HG02642 (cell line): Measurements from ENCODE around the gene GNG7.
"Not testable (repeated sequence)": the region's sequence is repeated elsewhere in the genome, so short reads cannot be mapped to it uniquely, and the experiment has no call there.

Experiments
- ATAC-seq: cut with Tn5 transposase; IDR thresholded peaks from one replicate; pipeline ENCODE4 v1.9.1; 2021; ENCODE audit warnings: mild to moderate bottlenecking; ENCODE audit not compliant: unreplicated experiment, poor library complexity

GNG7 gene

DNA sequence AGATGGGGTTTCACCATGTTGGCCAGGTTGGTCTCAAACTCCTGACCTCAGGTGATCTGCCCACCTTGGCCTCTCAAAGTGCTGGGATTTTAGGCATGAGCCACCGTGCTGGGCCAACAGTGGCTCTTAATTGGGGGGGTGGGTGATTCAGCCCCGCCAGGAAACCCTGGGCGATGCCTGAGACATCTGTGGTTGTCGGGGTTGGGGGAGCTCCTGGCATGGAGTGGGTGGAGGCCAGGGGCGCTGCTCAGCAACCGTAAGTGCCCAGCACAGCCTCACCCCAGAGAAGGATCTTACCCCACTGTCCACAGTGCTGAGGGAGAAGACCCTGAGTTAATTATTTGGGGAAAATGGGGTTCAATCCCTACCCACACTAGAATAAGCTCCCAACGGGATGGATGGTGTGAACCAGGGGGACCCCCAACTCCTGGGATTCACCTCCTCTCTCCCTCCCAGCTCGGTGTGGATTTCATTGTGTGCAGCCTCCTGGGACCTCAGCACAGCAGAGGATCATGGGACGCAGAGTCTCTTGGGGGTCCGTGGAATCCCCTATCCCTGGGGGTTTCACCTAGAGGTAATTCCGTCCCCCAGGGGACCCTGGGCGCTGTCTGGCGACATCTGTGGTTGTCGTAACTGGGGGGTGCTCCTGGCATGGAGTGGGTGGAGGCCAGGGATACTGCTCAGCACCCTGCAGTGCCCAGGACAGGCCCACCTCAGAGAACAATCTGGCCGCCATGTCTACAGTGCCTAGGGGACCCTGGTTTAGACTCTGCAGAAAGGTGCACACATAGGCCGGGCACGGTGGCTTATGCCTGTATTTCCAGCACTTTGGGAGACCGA is 157.7 kb downstream of the GNG7 start:
- no peak for ATAC-seq

DNA sequence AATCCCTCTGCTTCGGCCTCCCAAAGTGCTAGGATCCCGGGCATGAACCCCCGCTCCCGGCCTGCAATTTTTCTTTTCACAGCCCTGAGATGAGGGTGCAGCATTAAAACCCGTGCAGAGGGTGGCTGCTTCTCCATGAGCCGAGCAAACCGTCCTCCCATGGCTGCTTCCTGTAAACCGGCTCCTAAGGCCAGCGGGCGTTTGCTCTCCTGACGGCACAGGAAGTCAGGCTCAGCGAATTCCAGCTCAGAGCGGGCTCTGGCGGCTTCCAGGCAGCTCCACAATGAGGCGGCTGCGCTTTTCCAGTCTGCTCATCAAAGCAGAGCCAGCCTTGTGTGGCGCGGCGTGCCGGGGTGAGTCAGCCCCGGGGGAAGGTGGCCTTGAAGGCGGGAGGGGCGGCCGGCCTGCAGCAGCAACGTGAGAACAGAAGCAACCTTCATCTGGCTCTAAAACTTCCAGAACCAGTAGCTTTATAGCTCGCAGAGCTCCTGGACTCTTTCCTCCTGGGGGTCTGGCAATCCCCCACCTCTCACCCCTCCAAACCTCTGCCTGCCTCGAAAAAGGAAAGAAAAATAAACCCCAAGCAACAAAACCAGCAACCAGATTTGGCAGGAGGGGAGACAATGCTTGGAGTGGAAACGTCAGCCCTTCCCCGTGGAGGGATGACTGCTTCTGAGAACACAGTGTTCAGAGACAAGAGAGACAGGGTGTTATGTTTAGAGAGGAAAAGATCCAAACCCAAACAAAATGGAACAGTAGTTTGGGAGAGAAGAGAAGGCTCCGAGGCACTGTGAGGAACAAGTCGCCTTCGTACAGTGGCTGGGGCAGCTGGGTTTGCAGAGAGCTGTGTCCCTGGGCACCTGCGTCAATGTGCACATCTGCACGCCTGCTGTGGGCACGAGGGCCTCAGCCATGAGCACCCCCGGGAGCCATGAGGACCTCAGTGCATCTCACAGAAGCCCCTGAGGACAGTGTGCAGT is 158.7 kb downstream of the GNG7 start:
- ATAC-seq: no peak

DNA sequence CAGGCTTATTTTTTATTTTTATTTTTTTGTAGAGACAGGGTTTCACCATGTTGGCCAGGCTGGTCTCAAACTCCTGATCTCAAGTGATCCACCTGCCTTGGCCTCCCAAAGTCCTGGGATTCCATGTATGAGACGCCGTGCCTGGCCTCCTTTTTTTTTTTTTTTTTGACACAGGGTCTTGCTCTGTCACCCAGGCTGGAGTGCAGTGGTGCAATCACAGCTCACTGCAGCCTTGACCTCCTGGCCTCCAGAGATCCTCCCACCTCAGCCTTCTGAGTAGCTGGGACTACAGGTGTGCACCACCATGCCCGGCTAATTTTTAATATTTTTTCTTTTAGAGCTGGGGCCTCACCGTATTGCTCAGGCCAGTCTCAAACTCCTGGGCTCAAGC is 159.4 kb downstream of the GNG7 start:
- not testable (repeated sequence) for ATAC-seq

DNA sequence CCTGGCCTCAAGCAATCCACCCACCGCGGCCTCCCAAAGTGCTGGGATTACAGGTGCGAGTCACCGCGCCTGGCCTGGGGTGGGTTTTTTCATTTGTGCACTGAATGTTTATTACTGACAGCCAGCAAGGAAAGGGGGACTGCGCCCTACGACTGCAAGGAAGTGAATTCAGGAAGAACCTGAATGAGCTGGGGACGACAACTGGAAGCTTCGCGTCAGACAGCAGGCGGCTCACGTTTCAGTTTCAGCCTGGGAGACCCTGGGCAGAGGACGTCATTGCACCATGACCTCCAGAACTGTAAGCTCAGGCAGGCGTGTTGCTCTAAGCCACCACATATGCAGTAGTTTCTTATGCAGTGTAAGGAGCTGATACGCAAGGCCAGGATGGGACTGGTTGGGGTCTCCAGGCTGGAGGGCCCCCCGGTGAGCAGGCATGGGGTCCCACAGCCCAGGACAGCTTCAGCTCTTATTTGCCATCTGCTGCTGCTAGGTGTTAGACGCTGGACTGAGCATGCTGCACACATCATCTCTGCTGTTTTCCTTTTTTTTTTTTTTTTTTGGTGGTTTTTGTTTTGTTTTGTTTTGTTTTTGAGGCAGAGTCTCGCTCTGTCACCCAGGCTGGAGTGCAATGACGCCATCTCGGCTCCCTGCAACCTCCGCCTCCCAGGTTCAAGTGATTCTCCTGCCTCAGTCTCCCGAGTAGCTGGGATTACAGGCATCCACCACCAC is 160.0 kb downstream of the GNG7 start:
- ATAC-seq: no peak

DNA sequence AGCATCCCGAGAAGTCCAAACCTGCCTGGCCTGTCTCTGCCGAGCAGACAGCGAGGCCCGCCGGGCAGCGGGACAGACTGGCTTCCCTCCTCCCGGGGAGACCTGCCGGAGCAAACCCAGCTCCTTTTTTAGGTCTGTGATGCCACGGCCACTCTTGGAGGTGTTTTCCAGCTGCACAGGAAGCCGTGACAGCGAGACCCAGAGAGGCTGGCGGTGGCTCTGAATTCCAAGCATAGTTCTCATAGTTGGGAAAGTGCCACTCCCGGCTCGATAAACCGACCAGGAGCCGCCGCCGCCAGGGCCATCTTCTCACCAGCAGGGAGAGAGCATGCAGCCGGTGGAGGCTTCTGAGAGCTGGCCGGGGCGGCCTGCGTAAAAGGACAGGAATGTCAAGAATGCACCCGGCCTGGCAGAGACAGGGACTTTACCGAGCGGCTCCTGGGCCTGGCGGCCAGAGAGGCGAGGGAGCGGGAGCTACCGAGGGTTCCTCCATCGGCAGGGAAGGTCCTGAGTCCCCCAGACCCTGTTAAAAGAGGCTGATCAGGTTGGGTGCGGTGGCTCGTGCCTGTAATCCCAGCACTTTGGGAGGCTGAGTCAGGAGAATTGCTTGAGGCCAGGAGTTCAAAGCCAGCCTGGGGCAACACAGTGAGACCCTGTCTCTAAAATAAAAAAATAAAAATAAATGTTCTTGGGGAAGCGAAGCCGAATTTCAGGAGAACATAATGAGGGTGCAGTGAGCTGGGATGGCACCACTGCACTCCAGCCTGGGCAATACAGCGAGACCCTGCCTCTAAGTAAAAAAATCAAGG is 161.6 kb downstream of the GNG7 start:
- no peak for ATAC-seq

DNA sequence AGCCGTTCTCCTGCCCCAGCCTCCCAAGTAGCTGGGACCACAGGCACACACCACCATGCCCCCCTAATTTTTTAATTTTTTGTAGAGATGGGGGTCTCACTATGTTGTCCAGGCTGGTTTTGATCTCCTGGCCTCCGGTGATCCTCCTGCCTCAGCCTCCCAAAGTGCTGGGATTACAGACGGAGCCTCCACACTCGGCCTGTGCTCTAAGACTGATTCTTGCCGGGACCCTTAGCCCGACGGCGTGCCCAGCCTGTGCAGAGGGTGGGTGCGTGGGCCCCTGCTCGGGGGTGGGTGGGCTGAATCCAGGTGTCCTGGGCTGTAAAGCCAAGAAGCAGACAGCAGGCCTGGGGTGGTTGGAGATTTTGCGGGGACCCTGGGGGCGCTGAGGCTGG is 162.2 kb downstream of the GNG7 start:
- ATAC-seq: no peak

DNA sequence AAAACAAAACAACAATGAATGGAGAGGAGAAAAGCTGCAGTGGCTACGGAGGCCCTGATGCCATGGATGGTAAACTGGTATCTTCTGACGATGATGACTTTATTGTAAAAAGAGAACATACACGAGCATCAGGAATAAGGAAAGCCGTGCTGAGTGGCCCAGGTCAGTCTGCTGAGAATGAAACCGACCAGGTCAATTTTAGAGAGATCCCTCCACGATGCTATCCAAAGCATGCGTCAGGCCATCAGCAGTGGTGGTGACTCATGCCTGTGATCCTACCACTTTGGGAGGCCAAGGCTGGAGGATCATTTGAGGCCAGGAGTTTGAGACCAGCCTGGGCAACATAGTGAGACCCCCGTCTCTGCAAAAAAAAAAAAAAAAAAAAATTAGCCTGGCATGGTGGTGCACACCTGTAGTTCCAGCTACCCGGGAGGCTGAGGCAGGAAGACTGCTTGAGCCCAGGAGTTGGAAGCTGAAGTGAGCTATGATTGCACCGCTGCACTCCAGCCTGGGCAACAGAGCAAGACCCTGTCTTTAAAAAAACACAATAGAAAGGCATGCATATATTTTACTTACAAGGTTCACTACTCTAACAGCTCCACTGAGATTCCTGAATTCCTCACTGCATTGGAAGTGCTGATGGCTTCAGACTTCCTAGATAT is 164.3 kb downstream of the GNG7 start:
- ATAC-seq: no peak

DNA sequence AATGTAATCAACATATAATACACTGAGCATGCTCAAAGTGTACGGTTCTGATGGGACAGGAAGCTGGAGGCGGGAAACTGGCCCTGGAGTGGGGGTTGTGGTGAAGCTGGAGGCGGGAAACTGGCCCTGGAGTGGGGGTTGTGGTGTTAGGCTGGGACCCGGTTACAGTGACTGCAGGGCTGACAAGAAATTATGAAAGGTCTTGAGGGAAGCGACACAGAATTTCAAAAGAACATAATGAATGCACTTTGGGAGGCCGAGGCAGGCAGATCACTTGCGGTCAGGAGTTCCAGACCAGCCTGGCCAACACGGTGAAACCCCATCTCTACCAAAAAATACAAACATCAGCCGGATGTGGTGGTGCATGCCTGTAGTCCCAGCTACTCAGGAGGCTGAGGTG is 164.9 kb downstream of the GNG7 start:
- ATAC-seq: not testable (repeated sequence)

DNA sequence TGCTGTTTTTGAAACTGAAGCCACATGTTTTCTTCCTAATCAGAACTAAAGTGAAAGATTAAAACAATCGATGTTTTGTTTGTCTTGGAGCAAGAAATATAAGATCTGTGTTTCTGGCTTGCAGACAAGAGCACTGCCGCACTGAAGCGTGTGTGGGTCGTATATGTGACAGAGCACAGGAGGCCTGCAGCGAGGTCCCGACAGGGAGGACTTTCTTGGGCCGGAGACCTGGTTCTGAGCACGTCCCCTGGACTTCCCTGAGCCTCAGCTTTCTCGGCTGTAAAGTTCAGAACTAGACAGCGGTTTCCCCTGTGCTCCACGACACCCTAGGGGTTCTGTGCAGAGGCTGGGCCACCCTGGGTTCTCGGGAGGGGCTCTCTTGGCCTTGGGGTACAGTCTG is 166.0 kb downstream of the GNG7 start:
- no peak for ATAC-seq

DNA sequence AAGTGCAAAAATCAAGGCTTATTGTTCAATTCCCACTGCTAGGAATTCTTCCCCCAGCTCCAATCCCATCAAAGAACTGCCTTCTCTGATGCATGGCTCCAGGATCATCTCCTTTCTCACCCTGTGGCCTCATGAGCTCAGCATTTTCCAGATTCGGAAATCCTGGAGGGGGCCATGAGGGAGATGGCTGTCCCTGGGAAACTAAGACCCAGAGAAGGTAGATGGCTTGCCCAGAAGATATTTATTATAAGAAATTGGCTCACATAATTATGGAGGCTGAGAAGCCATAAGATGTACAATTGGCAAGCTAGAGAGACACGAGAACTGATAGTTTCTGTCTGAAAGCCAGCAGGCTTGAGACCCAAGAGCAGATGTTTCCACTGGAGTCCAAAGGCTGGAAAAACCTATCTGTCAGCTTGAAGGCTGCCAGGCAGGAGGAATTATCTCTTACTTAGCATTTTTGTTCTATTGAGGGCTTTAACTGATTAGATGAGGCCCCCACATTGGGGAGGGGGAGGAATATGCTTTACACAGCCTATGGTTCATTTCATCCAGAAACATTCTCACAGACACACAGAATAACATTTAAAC is 168.0 kb downstream of the GNG7 start:
- no peak for ATAC-seq

DNA sequence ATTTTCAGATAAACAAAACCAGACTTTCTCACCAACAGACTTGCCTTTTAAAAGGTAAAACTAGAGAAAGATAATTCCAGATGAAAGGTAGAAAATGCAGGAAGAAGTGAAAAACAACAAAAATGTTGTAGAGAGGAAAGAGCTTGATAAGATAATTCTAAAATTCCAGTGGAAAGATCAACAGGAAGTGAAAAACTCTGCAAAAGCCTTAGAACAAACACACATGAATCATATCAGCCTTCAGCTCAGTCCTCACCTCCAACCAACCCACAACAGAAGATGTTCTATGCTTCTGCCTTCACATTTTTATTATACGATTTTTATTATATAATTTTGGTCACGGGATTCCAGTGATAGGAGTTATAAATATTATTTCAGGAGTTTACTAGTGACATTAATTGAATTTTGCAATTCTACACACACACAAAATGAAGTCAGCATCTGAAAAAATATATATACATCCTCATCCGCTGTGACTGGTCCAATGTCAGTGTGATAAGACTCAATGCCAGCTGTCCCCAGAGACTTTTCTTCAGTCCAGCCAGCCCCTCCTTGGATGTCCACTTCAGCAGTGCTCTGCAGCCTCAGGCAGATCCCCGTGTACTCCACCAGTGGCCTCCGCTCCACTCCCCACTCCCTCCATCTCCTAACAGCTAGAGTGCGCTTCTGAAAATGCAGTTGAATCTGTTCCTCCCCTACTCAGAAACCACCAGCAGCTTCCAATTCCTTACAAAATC is 168.6 kb downstream of the GNG7 start:
- no peak for ATAC-seq

DNA sequence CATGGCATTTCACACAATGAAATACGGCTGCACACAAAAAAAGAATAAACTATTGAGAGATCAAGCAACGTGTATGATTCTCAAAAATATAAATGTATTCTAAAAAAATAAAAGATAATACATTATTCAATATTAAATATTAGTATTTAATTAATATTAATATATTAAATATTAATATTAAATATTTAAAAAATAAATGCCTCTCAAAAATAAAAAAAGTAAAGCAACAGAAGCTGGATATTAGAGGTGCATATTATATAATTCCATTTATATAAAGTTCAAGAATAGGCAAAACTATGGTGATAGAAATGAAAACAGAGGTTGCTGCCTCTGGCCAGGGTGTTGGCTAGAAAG is 169.4 kb downstream of the GNG7 start:
- no peak for ATAC-seq

DNA sequence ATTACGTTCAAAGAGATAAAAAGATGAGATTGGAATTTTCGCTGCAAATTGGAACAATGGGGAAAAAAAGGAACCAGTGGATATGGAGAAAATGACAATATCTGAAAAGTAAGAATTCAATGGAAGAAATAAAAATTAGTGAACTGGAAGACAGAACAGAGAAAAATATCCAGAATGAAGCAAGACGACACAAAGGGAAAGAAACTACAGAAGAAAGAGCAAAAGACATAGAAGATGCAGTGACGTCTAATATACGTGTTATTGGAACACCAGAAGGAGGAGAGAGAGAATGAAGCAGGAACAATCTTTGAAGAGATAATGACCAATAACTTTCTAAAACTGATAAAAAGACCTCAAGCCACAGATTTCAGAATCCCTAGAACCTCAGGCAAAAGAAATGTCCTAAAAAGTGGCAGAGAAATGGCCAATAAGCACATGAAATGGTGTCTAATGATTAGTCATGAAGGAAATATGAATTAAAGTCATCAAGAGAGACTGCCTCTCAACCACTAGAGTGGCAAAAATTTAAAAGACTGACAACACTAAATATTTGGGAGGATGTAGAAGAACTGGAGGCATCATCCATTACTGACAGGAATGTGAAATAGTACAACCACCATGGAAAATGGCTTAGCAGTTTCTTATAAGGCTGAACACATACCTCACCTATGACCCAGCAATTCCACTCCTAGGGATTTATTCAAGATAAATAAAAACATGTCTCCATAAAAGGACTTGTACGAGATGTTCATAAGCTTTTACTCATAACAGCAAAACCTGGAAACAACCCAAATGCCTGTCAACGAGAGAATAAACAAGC is 170.0 kb downstream of the GNG7 start:
- no peak for ATAC-seq

DNA sequence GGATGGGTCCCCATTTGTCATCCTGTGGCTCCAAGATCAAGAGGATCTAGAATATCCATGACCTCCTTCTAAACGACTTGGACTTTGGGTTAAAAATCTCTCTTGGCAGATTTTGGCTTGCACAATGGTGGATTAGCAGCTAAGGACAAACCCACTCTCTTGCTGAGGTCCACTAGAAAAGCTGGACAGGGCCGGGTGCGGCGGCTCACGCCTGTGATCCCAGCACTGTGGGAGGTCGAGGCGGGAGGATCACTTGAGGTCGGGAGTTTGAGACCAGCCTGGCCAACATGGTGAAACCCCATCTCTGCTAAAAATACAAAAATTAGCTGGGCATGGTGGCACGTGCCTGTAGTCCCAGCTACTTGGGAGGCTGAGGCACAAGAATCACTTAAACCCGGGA is 172.6 kb downstream of the GNG7 start:
- ATAC-seq: not testable (repeated sequence)

DNA sequence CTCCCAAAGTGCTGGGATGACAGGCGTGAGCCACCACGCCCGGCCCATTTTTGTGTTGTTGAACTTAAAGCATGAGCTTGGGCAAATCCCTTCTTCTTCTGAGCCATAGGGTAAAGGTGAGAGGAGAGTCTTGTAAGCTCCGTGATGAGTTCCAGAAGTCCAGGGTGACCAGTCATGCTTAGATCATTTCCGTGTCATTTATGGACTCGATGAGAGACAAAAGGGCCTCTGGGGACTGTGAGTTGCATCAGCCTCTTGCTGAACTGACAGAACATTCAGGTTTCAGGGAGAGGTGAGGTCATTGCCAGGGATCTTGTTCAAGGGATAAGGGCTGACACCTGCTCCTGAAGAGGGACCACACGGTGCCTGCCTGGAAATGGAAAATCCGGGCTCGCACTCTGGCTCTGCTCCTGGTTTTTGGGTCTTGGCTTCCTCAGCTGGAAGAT is 173.0 kb downstream of the GNG7 start:
- no peak for ATAC-seq

DNA sequence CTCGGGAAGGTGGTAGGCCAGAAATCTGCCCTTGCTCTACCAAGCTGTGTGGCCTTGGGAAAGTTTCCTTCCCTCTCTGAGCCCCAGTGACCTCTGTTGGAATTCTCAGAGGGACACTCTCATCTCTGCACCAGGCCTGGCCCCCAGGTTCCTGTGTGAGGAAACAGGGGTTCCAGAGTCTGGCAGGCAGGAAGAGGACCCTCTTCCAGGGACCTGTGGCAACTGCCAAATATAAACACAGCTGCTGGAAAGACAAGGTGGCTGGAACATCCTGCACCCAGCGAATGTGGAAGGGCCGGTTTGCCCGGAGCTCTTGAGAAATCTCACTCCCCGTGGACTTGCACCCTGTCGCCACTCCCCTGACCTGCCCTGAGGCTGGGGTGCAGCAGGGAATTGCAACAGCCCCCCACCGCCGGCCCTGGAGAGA is 173.8 kb downstream of the GNG7 start:
- ATAC-seq: no peak

DNA sequence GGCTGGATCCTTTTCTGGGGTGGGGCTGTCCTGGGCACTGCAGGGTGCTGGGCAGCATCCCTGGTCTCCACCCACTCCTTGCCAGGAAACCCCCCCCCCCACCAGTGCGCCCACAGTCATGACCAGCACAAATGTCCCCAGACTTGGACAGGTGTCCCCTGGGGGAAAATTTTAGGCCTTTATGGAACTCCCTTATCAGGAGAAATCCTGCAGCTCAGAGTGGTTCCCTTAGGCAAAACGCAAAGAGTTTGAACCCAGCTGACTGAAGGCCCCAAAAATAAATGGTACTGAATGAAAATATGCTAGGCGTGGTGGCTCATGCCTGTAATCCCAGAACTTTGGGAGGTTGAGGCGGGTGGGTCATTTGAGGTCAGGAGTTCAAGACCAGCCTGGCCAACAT is 174.8 kb downstream of the GNG7 start:
- no peak for ATAC-seq
